Ammon's horn (tissue), 1 donor: Measurements from ENCODE around the gene MS4A18.
"Not testable (repeated sequence)": the region's sequence is repeated elsewhere in the genome, so short reads cannot be mapped to it uniquely, and the experiment has no call there.

Experiments
- DNase-seq: peaks from one replicate; pipeline ENCODE4 v3.0.0-alpha.2; 2016; ENCODE audit warnings: low spot score

Gene MS4A18

GRCh38 chr11:60724420-60724819 lies at the start of gene MS4A18:
MS4A18 (plus strand) TSS chr11:60724720.
- DNase-seq: no peak

- DNase-seq: not testable (repeated sequence)
Measured at GRCh38 chr11:60678231-60678630, 46.3 kb upstream of the MS4A18 start.

GRCh38 chr11:60679879-60680278 lies 44.6 kb upstream of the MS4A18 start:
- no peak for DNase-seq

GRCh38 chr11:60680455-60681119 lies 43.9 kb upstream of the MS4A18 start:
- no peak for DNase-seq

- DNase-seq: not testable (repeated sequence)
Measured at GRCh38 chr11:60684541-60684848, 40.0 kb upstream of the MS4A18 start.

- no peak for DNase-seq
Measured at GRCh38 chr11:60691661-60692060, 32.9 kb upstream of the MS4A18 start.

- DNase-seq: no peak
Measured at GRCh38 chr11:60699284-60699691, 25.2 kb upstream of the MS4A18 start, which contains the start of gene MS4A8. MS4A8 (plus strand) TSS chr11:60699612; CDS start chr11:60700861, 1,249 bp downstream.

- no peak for DNase-seq
Measured at GRCh38 chr11:60699936-60700335, 24.6 kb upstream of the MS4A18 start.

- no peak for DNase-seq
Measured at GRCh38 chr11:60700689-60701468, 23.6 kb upstream of the MS4A18 start.

- DNase-seq: no peak
Measured at GRCh38 chr11:60701469-60701818, 23.1 kb upstream of the MS4A18 start.

GRCh38 chr11:60703374-60703773 lies 21.1 kb upstream of the MS4A18 start:
- DNase-seq: no peak

- DNase-seq: no peak
Measured at GRCh38 chr11:60705895-60706294, 18.6 kb upstream of the MS4A18 start.

GRCh38 chr11:60706931-60707330 lies 17.6 kb upstream of the MS4A18 start:
- no peak for DNase-seq

- DNase-seq: no peak
Measured at GRCh38 chr11:60710482-60710881, 14.0 kb upstream of the MS4A18 start.

- DNase-seq: no peak
Measured at GRCh38 chr11:60711276-60711675, 13.2 kb upstream of the MS4A18 start.

GRCh38 chr11:60713423-60713822 lies 11.1 kb upstream of the MS4A18 start:
- DNase-seq: not testable (repeated sequence)

GRCh38 chr11:60717956-60718355 lies 6.6 kb upstream of the MS4A18 start:
- no peak for DNase-seq

GRCh38 chr11:60718524-60719316 lies 5.8 kb upstream of the MS4A18 start:
- no peak for DNase-seq

GRCh38 chr11:60719391-60719790 lies 5.1 kb upstream of the MS4A18 start:
- DNase-seq: no peak

- no peak for DNase-seq
Measured at GRCh38 chr11:60720460-60720859, 4.1 kb upstream of the MS4A18 start.

- no peak for DNase-seq
Measured at GRCh38 chr11:60725592-60725991, 1.1 kb downstream of the MS4A18 start.

- no peak for DNase-seq
Measured at GRCh38 chr11:60731586-60731985, 7.1 kb downstream of the MS4A18 start.

GRCh38 chr11:60734279-60734678 lies 9.8 kb downstream of the MS4A18 start:
- no peak for DNase-seq
